HG03432 (cell line): Measurements from ENCODE around the gene BDP1.
"Not testable (repeated sequence)": the region's sequence is repeated elsewhere in the genome, so short reads cannot be mapped to it uniquely, and the experiment has no call there.

ENCODE experiments used
- ATAC-seq: cut with Tn5 transposase; IDR thresholded peaks from one replicate; pipeline ENCODE4 v1.9.1; 2021; ENCODE audit warnings: mild to moderate bottlenecking, moderate library complexity; ENCODE audit not compliant: unreplicated experiment

Gene BDP1

DNA sequence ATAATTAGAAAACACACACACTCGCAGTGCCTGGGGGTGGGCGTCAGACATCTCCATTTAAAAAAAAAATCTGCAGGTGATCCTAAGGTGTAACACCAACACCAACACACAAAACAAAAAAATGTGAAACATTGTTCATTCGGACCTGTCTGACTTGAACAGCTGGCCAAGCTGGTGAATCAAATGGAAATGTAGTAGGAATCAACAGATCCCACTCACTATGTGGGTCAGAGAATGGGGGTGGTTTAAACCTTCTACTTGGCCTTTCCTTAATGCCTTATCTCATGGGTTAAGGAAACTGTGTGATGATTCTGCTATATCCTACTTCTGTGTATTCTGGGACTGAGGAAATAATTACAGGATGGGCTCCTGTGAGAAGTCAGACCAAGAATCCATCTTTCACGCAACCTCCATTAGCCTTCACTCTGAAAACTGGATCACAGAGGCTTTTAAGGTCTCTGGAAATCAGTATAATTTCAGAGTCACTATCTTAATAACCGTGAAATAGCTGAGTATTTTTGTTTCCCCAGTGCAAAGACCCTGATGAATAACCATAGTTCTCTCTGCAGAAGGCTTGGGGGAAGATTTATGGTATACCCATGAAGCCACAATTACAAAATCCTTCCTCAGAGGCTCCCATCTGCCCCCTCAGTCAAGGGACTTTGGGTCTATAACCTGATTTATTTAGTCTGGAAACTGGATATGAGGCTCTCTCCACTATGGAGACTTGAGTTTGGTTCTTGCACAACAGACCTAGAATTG, 114.5 kb downstream of the BDP1 start:
- ATAC-seq: no peak

DNA sequence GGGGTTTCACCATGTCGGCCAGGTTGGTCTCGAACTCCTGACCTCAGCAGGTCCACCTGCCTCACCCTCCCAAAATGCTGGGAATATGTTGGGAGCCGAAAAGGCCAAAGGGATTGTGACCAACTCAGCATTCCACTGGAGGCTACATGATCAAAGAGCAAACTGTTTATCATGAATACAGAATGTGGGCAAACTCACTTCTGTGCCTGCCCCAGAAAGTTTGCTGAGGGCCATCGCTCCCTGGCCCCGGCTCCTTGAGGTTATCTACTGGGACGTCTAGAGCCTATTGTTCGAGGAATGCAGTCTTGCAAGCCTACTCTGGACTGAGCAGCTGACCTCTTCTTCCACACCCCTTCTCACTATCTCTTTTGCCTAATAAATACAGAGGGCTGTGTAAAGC, 116.4 kb downstream of the BDP1 start:
- ATAC-seq: not testable (repeated sequence)

- ATAC-seq: no peak
Observed at GRCh38 chr5:71573591-71573990, 118.1 kb downstream of the BDP1 start.

DNA sequence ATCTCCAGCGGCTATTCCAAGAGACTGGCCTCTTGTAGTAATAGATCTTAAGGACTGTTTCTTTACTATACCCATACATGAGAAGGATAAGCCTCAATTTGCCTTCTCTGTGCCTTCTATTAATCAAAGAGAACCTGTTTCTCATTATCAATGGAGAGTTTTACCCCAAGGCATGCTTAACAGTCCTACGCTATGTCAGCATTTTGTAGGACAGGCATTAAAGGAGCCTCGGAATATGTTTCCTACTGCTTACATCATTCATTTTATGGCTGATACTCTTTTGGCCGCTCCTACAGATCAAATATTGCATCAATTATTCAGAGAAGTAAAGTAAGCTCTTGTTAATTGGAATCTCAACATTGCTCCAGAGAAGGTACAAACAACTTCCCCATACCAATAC, 120.1 kb downstream of the BDP1 start:
- ATAC-seq: not testable (repeated sequence)

DNA sequence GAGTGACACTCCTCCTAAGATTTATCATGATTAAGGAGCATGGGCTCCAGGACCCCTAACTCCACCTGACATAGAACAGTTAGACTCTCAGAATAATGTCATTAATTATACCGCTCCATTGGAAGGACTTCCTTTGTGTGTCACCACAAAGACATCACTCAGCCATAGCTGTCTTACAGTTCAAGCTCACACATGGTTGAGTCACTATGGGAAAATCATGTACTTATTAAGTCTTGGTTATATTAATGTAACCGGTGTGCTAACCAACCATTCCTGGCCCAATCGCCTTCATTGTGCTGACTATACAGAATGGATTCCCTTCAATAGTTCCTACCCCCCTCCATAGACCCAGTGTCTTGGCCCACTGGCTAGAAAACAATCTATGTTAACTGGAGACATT, 120.8 kb downstream of the BDP1 start:
- no peak for ATAC-seq

DNA sequence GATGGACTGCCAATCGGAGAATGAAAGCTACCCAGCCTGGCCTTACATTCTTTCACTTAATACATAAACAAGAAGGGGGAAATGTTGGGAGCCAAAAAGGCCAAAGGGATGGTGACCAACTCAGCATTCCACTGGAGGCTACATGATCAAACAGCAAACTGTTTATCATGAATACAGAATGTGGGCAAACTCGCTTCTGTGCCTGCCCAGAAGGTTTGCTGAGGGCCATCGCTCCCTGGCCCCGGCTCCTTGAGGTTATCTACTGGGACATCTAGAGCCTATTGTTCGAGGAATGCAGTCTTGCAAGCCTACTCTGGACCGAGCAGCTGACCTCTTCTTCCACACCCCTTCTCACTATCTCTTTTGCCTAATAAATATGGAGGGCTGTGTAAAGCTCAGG, 122.4 kb downstream of the BDP1 start:
- ATAC-seq: not testable (repeated sequence)

- ATAC-seq: no peak
Observed at GRCh38 chr5:71582945-71583584, 127.6 kb downstream of the BDP1 start.

DNA sequence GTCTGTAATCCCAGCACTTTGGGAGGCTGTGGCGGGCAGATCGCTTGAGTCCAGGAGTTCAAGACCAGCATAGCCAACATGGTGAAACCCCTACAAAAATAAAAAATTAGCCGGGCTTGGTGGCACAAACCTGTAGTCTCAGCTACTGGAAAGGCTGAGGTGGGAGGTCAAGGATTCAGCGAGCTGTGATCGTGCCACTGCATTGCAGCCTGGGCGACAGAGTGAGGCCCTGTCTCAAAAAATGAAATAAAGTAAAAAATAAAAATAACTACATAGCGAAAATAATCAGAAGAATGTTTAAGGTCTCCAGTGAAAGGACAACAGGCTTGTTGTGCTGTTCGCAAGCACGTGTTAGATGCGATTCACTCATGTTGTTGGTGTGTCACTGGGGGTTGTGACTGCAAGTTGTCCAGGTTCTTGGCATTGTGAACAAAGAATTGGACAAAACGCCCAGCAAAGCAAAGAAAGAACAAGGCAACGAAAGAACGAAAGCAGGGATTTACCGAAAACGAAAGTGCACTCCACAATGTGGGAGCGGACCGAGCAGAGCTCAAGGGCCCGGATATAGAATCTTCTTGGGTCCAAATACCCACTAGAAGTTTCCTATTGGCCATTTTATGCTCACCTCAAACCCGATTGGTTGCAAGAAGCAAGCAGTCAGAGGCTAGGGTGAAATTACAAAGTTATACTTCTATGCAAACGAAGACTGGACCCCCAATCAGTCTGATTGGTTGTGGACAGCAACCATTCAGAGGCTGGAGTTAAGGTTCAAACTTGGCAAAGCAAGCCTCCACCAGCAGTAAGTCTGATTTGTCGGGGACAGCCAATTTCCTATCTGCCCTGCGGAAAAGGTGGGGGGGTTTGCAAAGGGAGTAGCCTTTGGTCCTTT, 130.8 kb downstream of the BDP1 start:
- no peak for ATAC-seq

- ATAC-seq: peak; percentile 98
Observed at GRCh38 chr5:71586941-71587765, 131.7 kb downstream of the BDP1 start, which contains the start of gene MCCC2. MCCC2 (plus strand) TSS chr5:71587340; CDS start chr5:71587426, 86 bp downstream.

- peak; percentile 3 for ATAC-seq
Observed at GRCh38 chr5:71587766-71588532, 132.5 kb downstream of the BDP1 start.

- ATAC-seq: no peak
Observed at GRCh38 chr5:71588533-71588885, 133.1 kb downstream of the BDP1 start.

- ATAC-seq: no peak
Observed at GRCh38 chr5:71589903-71590302, 134.5 kb downstream of the BDP1 start.

- no peak for ATAC-seq
Observed at GRCh38 chr5:71591100-71591499, 135.6 kb downstream of the BDP1 start.

GRCh38 chr5:71596169-71596568, 140.7 kb downstream of the BDP1 start:
- no peak for ATAC-seq

GRCh38 chr5:71597001-71597400, 141.6 kb downstream of the BDP1 start:
- no peak for ATAC-seq

DNA sequence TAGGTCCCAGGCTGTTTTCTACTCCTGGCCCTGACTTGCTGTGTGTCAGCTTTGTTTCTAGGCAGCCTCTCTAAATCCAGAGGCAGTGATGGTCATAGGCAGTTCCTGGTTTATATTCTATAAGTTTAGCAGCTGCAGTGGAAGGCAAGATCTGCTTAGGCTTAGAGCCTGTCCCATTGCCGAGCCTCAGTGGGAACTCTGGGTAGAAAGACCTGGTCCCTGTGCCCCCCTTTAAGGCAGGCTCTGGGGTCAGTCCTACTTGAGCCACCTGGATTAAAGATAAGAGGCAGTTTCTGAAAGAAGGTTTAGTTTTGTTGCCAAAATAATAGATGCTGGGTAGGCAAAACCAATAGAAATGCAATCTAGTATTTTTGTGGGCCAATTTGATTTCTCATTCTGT, 145.3 kb downstream of the BDP1 start:
- no peak for ATAC-seq

DNA sequence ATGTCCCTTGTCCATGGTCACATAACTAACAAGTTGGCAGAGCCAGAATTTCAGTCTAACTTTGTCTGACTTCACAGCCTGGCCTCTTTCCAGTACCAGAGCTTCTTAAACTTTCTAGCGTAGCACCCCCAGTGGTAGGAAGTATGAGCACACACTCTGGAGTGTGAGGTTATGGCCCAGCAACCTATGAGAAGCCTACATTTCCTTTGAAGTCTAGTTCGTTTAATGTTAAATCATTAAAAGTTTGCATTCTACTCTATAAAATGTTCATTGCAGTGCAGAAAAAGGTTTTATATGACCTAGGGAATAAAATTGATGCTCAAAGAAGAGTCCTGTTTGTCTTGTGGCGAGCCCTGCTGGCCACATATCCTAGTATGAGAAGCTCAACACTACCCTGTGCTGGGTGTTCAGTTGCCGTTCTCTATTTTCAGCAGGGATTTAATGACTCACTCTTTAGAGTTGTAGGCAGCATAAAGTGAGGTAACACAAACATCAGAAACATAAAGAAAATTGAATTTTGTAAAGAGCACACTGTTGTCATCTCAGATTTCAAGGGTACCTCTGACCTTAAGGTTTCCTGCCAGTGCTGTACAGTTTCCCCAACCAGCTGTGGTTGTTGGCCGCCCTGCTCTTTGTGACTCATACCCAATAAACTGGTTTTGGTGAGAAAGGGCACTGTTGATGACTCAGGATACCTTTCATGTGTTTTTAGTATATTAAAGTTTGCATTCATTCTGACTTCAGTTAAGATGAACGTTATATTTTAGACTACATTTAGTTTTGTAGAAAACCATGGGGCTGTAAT, 146.0 kb downstream of the BDP1 start:
- peak; percentile 90 for ATAC-seq

DNA sequence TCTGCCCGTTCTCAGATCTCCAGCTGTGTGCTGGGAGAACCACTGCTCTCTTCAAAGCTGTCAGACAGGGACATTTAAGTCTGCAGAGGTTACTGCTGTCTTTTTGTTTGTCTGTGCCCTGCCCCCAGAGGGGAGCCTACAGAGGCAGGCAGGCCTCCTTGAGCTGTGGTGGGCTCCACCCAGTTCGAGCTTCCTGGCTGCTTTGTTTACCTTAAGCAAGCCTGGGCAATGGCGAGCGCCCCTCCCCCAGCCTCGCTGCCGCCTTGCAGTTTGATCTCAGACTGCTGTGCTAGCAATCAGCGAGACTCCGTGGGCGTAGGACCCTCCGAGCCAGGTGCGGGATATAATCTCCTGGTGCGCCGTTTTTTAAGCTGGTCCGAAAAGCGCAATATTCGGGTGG, 154.5 kb downstream of the BDP1 start:
- not testable (repeated sequence) for ATAC-seq

- ATAC-seq: no peak
Observed at GRCh38 chr5:71615809-71616208, 160.4 kb downstream of the BDP1 start.
